Measurements from ENCODE around the gene CTDNEP1.

DNA sequence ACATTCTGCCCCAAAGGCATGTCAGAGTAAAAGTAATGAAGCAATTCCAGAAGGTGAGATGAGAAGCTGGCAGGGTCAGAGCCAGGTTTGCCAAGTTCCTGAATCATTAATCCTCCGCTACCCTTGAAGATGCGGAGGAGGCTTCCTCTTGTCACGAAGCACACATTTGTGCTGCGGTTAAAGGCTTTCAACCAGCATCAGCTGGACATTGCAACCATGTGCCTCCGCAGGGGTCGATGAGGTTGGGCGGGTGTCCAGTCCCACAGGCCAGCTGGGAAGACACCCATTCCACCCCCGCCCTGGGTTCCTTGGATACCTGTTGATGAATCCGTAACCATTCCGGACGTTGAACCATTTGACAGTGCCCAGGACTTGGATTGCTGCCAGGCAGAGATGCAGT, 41.6 kb upstream of the CTDNEP1 start:
- TF ChIP-seq CTCF (conservative IDR thresholded peaks at IDR 0.05) (no peak), ZFX (IDR thresholded peaks at IDR 0.05) (no peak)
